ENCODE results near the gene CYYR1. TPM values are rescaled to one million over a fixed set of nuclear protein-coding genes. Genes with fewer than 3 reads are reported as not detected.

The CYYR1 gene
- total and polyA plus RNA-seq, 2 donors (not counting 3 experiments of a cell fraction or from before 2014, with no cell fraction given): 13.2 to 25.7 TPM

GRCh38 chr21:26554365-26554764 is 18.7 kb downstream of the CYYR1 start:
- BruUV-seq (replicated peaks): no TSS peak
- TF ChIP-seq MAX (IDR thresholded peaks at IDR 0.05; ENCODE audit: insufficient read depth, insufficient read length) (no peak), EZH2 (IDR thresholded peaks at IDR 0.05; ENCODE audit: borderline replicate concordance, low read depth, low read length, severe bottlenecking) (no peak), FOS (IDR thresholded peaks at IDR 0.05; ENCODE audit: borderline replicate concordance, insufficient read depth, low read length) (no peak), CTCF (IDR thresholded peaks at IDR 0.05; ENCODE audit: extremely low read depth in 1 of 2, insufficient read depth in 1 of 2, low read depth in 1 of 2, low read length in 2 of 2) (no peak), MYC (IDR thresholded peaks at IDR 0.05; ENCODE audit: low read depth, low read length) (no peak)
- Histone ChIP-seq H4K20me1 (replicated peaks; ENCODE audit: control insufficient read depth, extremely low read depth, insufficient read depth, low read length) (no peaks in the 10 kb centered on the region), H3K9me3 (replicated peaks; ENCODE audit: control insufficient read depth, insufficient read depth, low read length) (no peaks in the 10 kb centered on the region), H2AFZ (ENCODE audit: low read depth, low read length) (no peak overlapping the region), H3K79me2 (ENCODE audit: control insufficient read depth, insufficient read depth, low read length) (no peaks in the 10 kb centered on the region), H3K4me3 (replicated peaks in 1 of 3; ENCODE audit: insufficient read depth in 1 of 3, low read depth in 1 of 3, low read length in 3 of 3) (no peak overlapping the region), H3K9ac (replicated peaks; ENCODE audit: extremely low read depth, insufficient read depth, low read length) (no peak overlapping the region), H3K9me1 (replicated peaks; ENCODE audit: control insufficient read depth, extremely low read depth, insufficient read depth, low read length) (no peaks in the 10 kb centered on the region), H3K27ac (ENCODE audit: insufficient read depth, low read depth, low read length) (no peak overlapping the region), H3K4me1 (ENCODE audit: control insufficient read depth, extremely low read depth, insufficient read depth, low read length) (no peaks in the 10 kb centered on the region), H3K4me2 (ENCODE audit: insufficient read depth, low read length) (no peak overlapping the region), H3K36me3 (ENCODE audit: control insufficient read depth in 2 of 2, extremely low read depth in 1 of 2, insufficient read depth in 2 of 2, low read length in 2 of 2) (peaks cover 0 to 3% of the 10 kb centered on the region in 2 experiments), H3K27me3 (ENCODE audit: control insufficient read depth in 2 of 2, insufficient read depth in 2 of 2, low read length in 2 of 2) (no peaks in the 10 kb centered on the region)
- POLR2A ChIA-PET: no interaction called here
- CTCF ChIA-PET: interaction anchor here (1.4 kb wide), 1 partner anchor 28 kb away, joined by 3 read pairs; no protein-coding TSS in a partner anchor
- no peak for DNase-seq (ENCODE audit: low read depth, low spot score)
- intact Hi-C loops (cut with micrococcal nuclease) (no loop called here), dilution Hi-C loops (cut with MboI; ENCODE audit: extremely low pct_ligation_motif_present, low sequenced_read_pairs) (no loop called here)
- no peak for FAIRE-seq

GRCh38 chr21:26553898-26554297 is 19.2 kb downstream of the CYYR1 start:
- Histone ChIP-seq H3K4me2 (ENCODE audit: insufficient read depth, low read length) (no peak overlapping the region), H3K4me3 (replicated peaks in 1 of 3; ENCODE audit: insufficient read depth in 1 of 3, low read depth in 1 of 3, low read length in 3 of 3) (no peak overlapping the region), H3K27me3 (ENCODE audit: control insufficient read depth in 2 of 2, insufficient read depth in 2 of 2, low read length in 2 of 2) (no peaks in the 10 kb centered on the region), H3K4me1 (ENCODE audit: control insufficient read depth, extremely low read depth, insufficient read depth, low read length) (no peaks in the 10 kb centered on the region), H3K27ac (ENCODE audit: insufficient read depth, low read depth, low read length) (no peak overlapping the region), H3K36me3 (ENCODE audit: control insufficient read depth in 2 of 2, extremely low read depth in 1 of 2, insufficient read depth in 2 of 2, low read length in 2 of 2) (peaks cover 0 to 3% of the 10 kb centered on the region in 2 experiments), H3K9ac (replicated peaks; ENCODE audit: extremely low read depth, insufficient read depth, low read length) (no peak overlapping the region), H2AFZ (ENCODE audit: low read depth, low read length) (no peak overlapping the region), H3K9me3 (replicated peaks; ENCODE audit: control insufficient read depth, insufficient read depth, low read length) (no peaks in the 10 kb centered on the region), H4K20me1 (replicated peaks; ENCODE audit: control insufficient read depth, extremely low read depth, insufficient read depth, low read length) (no peaks in the 10 kb centered on the region), H3K9me1 (replicated peaks; ENCODE audit: control insufficient read depth, extremely low read depth, insufficient read depth, low read length) (no peaks in the 10 kb centered on the region), H3K79me2 (ENCODE audit: control insufficient read depth, insufficient read depth, low read length) (no peaks in the 10 kb centered on the region)
- TF ChIP-seq GATA2 (IDR thresholded peaks at IDR 0.05; ENCODE audit: insufficient read depth, insufficient read length, low read depth, low read length): no peak
- TF ChIP-seq CTCF (IDR thresholded peaks at IDR 0.05; ENCODE audit: extremely low read depth in 1 of 2, insufficient read depth in 1 of 2, low read depth in 1 of 2, low read length in 2 of 2): no peak
- no peak for TF ChIP-seq POLR2A (IDR thresholded peaks at IDR 0.05; ENCODE audit: low read depth, low read length)
- TF ChIP-seq MAX (IDR thresholded peaks at IDR 0.05; ENCODE audit: insufficient read depth, insufficient read length): no peak
- TF ChIP-seq EZH2 (IDR thresholded peaks at IDR 0.05; ENCODE audit: borderline replicate concordance, low read depth, low read length, severe bottlenecking): no peak
- TF ChIP-seq JUN (IDR thresholded peaks at IDR 0.05; ENCODE audit: borderline replicate concordance, insufficient read depth, insufficient read length, low read depth): no peak
- TF ChIP-seq FOS (IDR thresholded peaks at IDR 0.05; ENCODE audit: borderline replicate concordance, insufficient read depth, low read length): no peak
- TF ChIP-seq POLR2AphosphoS5 (IDR thresholded peaks at IDR 0.05; ENCODE audit: insufficient read depth, low read depth, low read length): no peak
- TF ChIP-seq MYC (IDR thresholded peaks at IDR 0.05; ENCODE audit: low read depth, low read length): no peak
- ChIA-PET POLR2A (no interaction called here), CTCF (interaction anchor here (1.4 kb wide), 1 partner anchor 28 kb away, joined by 3 read pairs; no protein-coding TSS in a partner anchor)
- no peak for DNase-seq (ENCODE audit: low read depth, low spot score)
- no peak for FAIRE-seq
- intact Hi-C loops (cut with micrococcal nuclease): no loop called here
- no TSS peak for BruUV-seq (replicated peaks)
- dilution Hi-C loops (cut with MboI; ENCODE audit: extremely low pct_ligation_motif_present, low sequenced_read_pairs): no loop called here

All from endothelial cell of umbilical vein (primary cell).